Measurements from ENCODE around the gene C4orf50.

The C4orf50 gene

DNA sequence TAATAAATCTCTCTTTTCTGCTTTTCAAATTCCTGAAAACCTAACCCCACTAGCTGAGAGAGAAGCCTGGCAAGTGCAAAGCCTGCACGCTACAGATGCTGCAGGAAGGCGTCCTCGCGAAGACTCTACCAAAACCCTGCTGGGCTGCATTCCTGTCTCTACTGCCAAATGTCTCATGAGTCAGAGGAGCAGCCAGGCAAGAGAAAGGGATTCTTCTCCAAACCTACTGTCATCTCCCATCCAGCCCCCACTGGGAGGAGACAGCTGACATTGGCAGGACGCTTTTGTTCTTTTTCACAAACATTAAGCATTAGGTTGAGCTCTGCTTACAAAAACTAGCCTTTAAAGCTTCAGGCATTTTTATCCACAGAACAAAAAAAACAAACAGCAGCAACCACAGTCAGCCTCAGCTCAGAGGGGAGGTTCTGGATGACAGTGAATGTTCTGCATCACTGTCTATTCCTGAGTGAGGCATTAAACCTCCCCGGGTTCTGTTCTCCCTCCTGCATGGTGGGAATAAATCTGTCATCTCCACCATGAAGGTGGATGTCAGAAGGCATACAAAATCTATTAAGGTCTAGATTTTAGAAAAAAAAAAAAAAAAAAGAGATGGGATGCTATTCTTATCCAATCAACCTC, 143.3 kb downstream of the C4orf50 start:
- in situ Hi-C loops (cut with HindIII; ENCODE audit: low pct_ligation_motif_present, low sequenced_read_pairs): no loop called here
- TF ChIP-seq, protein P1, sequence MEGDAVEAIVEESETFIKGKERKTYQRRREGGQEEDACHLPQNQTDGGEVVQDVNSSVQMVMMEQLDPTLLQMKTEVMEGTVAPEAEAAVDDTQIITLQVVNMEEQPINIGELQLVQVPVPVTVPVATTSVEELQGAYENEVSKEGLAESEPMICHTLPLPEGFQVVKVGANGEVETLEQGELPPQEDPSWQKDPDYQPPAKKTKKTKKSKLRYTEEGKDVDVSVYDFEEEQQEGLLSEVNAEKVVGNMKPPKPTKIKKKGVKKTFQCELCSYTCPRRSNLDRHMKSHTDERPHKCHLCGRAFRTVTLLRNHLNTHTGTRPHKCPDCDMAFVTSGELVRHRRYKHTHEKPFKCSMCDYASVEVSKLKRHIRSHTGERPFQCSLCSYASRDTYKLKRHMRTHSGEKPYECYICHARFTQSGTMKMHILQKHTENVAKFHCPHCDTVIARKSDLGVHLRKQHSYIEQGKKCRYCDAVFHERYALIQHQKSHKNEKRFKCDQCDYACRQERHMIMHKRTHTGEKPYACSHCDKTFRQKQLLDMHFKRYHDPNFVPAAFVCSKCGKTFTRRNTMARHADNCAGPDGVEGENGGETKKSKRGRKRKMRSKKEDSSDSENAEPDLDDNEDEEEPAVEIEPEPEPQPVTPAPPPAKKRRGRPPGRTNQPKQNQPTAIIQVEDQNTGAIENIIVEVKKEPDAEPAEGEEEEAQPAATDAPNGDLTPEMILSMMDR (IDR thresholded peaks at IDR 0.05; ENCODE audit: low read depth, low read length, missing control alignments): no peak
- DNase-seq: no peak
- H3K4me3 ChIP-seq (ENCODE audit: low read depth, low read length): no peak overlapping the region
- no peaks in the 10 kb centered on the region for H3K36me3 ChIP-seq (replicated peaks)
- no peaks in the 10 kb centered on the region for H3K27me3 ChIP-seq (replicated peaks)
- no peak overlapping the region for H3K27ac ChIP-seq

- Histone ChIP-seq H3K36me3 (replicated peaks) (no peaks in the 10 kb centered on the region), H3K4me3 (ENCODE audit: low read depth, low read length) (no peak overlapping the region), H3K27ac (no peak overlapping the region), H3K27me3 (replicated peaks) (no peaks in the 10 kb centered on the region)
- in situ Hi-C loops (cut with HindIII; ENCODE audit: low pct_ligation_motif_present, low sequenced_read_pairs): no loop called here
- no peak for DNase-seq
- TF ChIP-seq, protein P1 (IDR thresholded peaks at IDR 0.05; ENCODE audit: low read depth, low read length, missing control alignments): no peak
Measured at GRCh38 chr4:5870701-5871100, 147.5 kb downstream of the C4orf50 start.

GRCh38 chr4:5869966-5870619, 148.1 kb downstream of the C4orf50 start:
- H3K27me3 ChIP-seq (replicated peaks): no peaks in the 10 kb centered on the region

GRCh38 chr4:5867866-5868265, 150.4 kb downstream of the C4orf50 start:
- Histone ChIP-seq H3K4me3 (ENCODE audit: low read depth, low read length) (no peak overlapping the region), H3K36me3 (replicated peaks) (no peaks in the 10 kb centered on the region), H3K27ac (no peak overlapping the region), H3K27me3 (replicated peaks) (no peaks in the 10 kb centered on the region)
- in situ Hi-C loops (cut with HindIII; ENCODE audit: low pct_ligation_motif_present, low sequenced_read_pairs): no loop called here
- TF ChIP-seq, protein P1 (IDR thresholded peaks at IDR 0.05; ENCODE audit: low read depth, low read length, missing control alignments): no peak
- no peak for DNase-seq

More at GRCh38 chr4:5869966-5870619, 148.1 kb downstream of the C4orf50 start:
- in situ Hi-C loops (cut with HindIII; ENCODE audit: low pct_ligation_motif_present, low sequenced_read_pairs): no loop called here
- DNase-seq: no peak
- no peak overlapping the region for H3K27ac ChIP-seq
- TF ChIP-seq, protein P1 (IDR thresholded peaks at IDR 0.05; ENCODE audit: low read depth, low read length, missing control alignments): no peak
- H3K4me3 ChIP-seq (ENCODE audit: low read depth, low read length): no peak overlapping the region
- no peaks in the 10 kb centered on the region for H3K36me3 ChIP-seq (replicated peaks)

GRCh38 chr4:5866841-5867813, 151.1 kb downstream of the C4orf50 start:
- Histone ChIP-seq H3K4me3 (ENCODE audit: low read depth, low read length) (no peak overlapping the region), H3K27ac (no peak overlapping the region), H3K36me3 (replicated peaks) (no peaks in the 10 kb centered on the region), H3K27me3 (replicated peaks) (no peaks in the 10 kb centered on the region)
- in situ Hi-C loops (cut with HindIII; ENCODE audit: low pct_ligation_motif_present, low sequenced_read_pairs): no loop called here
- DNase-seq: no peak
- TF ChIP-seq, protein P1 (IDR thresholded peaks at IDR 0.05; ENCODE audit: low read depth, low read length, missing control alignments): no peak
